Middle frontal gyrus (tissue), 1 donor: ENCODE data around the gene STRIP2.
"Not testable (repeated sequence)": the region's sequence is repeated elsewhere in the genome, so short reads cannot be mapped to it uniquely, and the experiment has no call there.

Experiments used
- DNase-seq: peaks from one replicate; pipeline ENCODE4 v3.0.0-alpha.2; 2015; ENCODE audit warnings: low spot score; ENCODE audit errors: extremely low spot score

Gene STRIP2

GRCh38 chr7:129433847-129434674, at the start of gene STRIP2:
TSS of gene STRIP2 (plus strand) at chr7:129434432. CDS start at chr7:129434473, 41 bp downstream.
- DNase-seq: peak; percentile 76

- DNase-seq: no peak
Observed at GRCh38 chr7:129385116-129385515, 49.1 kb upstream of the STRIP2 start.

- DNase-seq: no peak
Observed at GRCh38 chr7:129385598-129385997, 48.6 kb upstream of the STRIP2 start.

DNA sequence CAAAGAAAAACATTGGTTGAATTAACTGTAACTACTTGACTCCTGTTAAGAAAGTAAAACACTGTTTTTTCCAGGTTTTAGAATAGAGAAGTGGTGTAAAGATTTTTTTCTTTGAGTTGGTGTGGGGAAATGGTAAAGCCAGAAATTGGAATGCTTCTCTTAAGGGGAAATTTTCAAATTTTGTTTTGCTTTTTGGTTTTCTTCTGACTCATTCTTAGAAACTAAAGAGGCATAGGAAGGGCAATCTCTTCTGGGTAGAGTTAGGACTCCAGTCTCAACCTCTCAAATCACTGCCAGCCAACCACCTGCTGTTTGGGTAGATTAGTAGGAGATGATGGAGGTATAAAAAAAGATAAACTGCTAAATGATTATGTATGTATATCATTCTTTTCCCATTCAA, 47.7 kb upstream of the STRIP2 start:
- DNase-seq: no peak

GRCh38 chr7:129387537-129387936, 46.7 kb upstream of the STRIP2 start:
- DNase-seq: no peak

DNA sequence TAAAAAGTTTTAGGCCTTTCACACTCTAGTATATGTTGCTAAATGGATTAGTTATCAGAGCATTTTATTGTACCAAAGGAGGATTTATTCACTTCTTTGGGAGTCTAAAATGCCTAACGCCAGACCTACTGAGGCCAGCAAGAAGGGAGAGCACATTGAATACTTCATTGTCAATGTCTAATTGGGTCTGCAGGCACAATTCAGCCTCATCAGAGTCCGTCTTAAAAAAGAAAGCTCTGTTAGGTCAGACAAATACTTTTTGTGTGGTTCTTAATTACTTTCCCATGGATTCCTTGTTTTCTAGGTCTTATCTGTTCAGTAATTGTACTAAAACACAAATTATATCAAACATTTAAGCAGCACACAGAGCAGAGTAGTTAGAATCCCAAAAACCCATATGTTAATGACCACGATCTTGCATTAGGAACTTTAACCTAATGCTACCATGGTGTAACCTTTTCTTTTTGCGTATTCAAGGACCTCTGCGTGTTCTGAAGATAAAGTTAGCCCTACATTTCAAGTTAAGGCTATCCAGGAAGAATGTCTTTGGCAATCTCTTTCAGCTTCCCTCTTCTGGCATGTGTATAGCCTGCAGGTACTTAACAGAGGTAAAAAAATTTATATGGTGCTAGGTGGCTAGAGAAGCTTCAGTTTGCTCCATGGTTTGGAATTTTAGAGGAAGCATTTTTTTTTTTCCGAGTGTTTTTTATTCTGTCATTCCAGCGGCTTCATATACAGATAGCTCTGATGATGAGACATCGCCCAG, 45.7 kb upstream of the STRIP2 start:
- no peak for DNase-seq

DNA sequence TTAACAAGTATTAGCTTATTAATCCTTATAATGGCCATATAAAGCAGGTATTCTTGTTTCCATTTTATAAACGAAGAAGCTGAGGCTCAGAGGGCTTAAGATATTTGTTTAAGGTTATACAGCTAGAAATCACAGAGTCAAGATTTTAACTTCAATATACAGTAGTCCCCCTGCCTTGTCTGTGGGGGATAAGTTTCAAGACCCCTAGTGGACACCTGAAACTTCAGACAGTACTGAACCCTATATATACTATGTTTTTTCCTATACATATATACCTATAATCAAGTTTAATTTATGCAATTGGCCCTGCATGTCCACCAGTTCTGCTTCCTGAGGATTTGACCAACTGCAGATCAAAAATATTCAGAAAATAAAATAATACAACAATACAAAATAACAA, 44.4 kb upstream of the STRIP2 start:
- no peak for DNase-seq

GRCh38 chr7:129390314-129390713, 43.9 kb upstream of the STRIP2 start:
- no peak for DNase-seq

- no peak for DNase-seq
Observed at GRCh38 chr7:129391546-129392171, 42.6 kb upstream of the STRIP2 start.

DNA sequence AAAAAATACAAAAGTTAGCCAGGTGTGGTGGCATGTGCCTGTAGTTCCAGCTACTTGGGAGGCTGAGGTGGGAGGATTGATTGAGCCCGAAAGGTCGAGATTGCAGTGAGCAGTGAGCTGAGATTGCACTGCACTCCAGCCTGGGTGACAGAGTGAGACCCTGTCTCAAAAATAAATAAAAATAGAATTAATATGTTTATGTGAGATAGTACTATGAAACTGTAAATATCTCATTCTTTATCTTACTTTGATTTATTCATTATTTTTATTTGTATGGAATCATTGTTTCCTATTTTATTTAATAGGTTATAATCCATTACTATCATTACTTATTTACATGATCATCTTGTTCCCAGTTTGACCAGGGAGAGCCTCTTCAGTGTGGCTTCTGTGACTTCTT, 41.0 kb upstream of the STRIP2 start:
- DNase-seq: no peak

DNA sequence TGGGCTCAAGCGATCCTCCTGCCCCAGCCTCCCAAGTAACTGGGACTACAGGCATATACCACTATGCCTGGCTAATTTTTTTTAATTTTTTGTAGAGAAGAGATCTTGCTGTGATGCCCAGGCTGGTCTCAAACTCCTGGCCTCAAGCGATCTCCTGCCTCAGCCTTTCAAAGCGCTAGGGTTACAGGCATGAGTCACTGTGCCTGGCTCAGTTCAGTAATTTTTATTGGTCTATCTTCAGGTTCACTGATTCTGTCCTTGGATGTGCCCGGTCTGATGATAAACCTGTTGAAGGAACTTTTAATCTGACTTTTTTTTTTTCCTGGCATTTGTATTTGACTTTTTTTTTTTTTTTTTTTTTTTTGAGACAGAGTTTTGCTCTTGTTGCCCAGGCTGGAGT, 40.1 kb upstream of the STRIP2 start:
- no peak for DNase-seq

GRCh38 chr7:129394982-129395914, 39.0 kb upstream of the STRIP2 start:
- no peak for DNase-seq

GRCh38 chr7:129401228-129401966, 32.8 kb upstream of the STRIP2 start:
- no peak for DNase-seq

DNA sequence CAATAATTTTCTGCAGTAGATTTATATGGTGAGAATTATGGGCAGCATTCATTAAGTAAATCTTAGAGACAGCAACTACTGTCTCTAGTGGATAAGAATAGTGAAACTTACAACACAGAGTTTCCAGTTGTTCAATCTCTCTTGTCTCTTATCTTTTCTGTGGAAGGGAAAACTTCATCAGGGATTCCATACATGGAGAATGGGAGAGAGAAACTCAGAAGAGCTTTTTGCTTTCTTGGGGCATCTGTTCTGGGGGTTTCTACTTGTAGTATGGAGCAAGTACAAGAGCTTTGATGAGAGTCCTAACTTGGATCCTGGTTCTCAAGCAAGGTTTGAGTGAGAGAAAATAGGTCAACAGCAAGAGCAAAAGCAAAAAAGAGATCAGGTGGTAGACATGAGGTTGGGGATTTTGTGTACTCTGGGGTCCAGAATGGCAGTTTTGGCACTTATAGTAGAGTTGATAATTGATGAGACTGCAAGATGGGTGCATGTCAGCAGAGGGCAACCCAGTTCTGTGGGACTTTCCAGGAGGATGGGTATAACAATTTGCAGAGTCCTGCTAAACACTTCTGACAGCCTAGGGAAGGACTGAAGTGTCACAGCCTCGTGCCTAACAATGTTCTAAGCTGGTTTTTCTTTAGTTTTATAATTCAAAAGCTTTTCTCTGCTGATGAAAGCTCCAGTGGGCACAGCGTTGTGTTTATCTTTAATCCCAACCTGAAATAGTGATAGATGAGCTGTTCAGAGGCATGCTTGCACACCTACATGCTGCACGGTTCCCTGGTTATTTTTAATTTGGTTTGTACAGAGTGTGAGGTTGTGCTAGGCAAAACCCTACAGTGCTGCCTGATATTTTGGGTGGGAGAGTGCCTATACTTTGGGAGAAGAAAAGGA, 32.0 kb upstream of the STRIP2 start:
- DNase-seq: no peak

DNA sequence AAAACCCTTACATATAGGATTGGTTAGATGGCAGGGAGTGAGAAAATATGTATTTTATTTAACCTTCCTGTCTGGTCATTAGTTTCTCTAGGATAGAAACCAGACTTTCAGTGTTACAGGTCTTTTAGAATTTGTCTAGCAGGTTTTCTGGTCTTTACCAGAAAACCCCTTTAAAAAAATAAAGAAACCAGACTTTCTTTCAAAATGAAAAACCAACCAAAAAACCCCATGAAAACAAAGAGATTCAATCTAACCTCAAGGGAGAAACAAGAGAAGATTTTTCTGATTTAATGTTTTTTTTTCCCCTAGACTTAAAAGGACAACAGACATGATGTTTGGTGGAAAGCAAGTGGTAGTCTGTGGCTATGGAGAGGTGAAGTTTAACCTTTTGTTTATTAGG, 28.7 kb upstream of the STRIP2 start:
- no peak for DNase-seq

DNA sequence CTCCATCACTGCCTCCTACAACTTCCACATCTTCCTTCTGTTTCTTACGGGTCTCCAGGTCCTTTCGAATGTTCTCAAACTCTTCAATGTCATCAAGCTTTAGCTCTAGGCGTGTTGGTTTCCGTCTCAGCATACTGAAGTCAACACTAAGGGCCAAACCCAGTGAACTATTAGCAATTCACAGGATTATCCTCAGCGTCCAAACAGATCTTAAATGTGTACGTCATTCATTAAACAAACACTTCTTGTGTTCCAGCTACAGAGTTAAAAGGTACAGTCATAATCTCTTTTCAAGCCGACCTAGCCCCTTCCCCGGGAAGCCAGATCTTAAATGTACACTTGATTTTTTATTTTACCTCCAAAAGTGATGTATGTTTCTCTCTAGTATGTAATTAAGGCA, 24.0 kb upstream of the STRIP2 start:
- not testable (repeated sequence) for DNase-seq

DNA sequence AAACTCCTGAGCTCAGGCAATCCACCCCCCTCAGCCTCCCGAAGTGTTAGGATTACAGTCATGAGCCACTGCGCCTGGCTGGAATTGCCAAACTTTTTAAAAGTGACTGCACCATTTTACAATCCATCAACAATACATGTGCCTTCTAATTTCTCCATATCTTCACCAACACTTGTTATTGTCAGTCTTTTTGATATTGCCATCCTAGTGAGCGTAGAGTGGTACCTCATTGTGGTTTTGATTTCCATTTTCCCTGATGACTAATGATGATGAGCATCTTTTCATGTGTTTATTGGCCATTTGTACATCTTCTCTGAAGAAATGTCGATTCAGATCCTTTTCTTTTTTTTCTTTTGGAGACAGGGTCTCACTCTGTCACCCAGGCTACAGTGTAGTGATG, 21.7 kb upstream of the STRIP2 start:
- no peak for DNase-seq

- no peak for DNase-seq
Observed at GRCh38 chr7:129417073-129417472, 17.2 kb upstream of the STRIP2 start.

GRCh38 chr7:129421717-129422250, 12.4 kb upstream of the STRIP2 start:
- no peak for DNase-seq
